Measurements from ENCODE around the gene NPAT. TPM values are rescaled to one million over a fixed set of nuclear protein-coding genes. Genes with fewer than 3 reads are reported as not detected.

The NPAT gene
- total and polyA plus RNA-seq, 9 of the 15 experiments (the other 6 are each of a cell fraction or from before 2014, with no cell fraction given), result 8.8 to 30.0 (median 22.1) TPM

- TF ChIP-seq RAD51 (IDR thresholded peaks at IDR 0.05; ENCODE audit: borderline replicate concordance, low read depth), result peak; percentile 37; the same call in 1 of the 2 replicates
- TF ChIP-seq SMAD4 (CRISPR knock-in tag; conservative IDR thresholded peaks at IDR 0.05), result 0 out of 2 replicates have a peak, but pooled peaks have one; percentile 45
- no peak for TF ChIP-seq ERF (CRISPR knock-in tag; IDR thresholded peaks at IDR 0.05)
- TF ChIP-seq UBTF (IDR thresholded peaks at IDR 0.05; ENCODE audit: borderline replicate concordance in 1 of 2, low read depth in 2 of 2, low read length in 2 of 2), result peak in 1 of 2 experiments; percentile 71; a peak in 1 of 4 replicates
- no peak for TF ChIP-seq WHSC1 (IDR thresholded peaks at IDR 0.05; ENCODE audit: low read length)
- TF ChIP-seq FOSL1 (tag; conservative IDR thresholded peaks at IDR 0.05), result peak; percentile 62; the same call in 1 of the 2 replicates
- no peak for TF ChIP-seq SRSF3 (IDR thresholded peaks at IDR 0.05; ENCODE audit: insufficient read depth, low read length)
- TF ChIP-seq NR4A1 (CRISPR knock-in tag; IDR thresholded peaks at IDR 0.05), result no peak
- peak; percentile 30; the same call in 1 of the 2 replicates for TF ChIP-seq NR4A1 (tag; IDR thresholded peaks at IDR 0.05)
- TF ChIP-seq NR2C1 (IDR thresholded peaks at IDR 0.05), result no peak
- no peak for TF ChIP-seq NR2C1 (tag; IDR thresholded peaks at IDR 0.05)
- TF ChIP-seq REST (IDR thresholded peaks at IDR 0.05; ENCODE audit: borderline replicate concordance), result no peak
- TF ChIP-seq REST (CRISPR knock-in tag; IDR thresholded peaks at IDR 0.05; ENCODE audit: low read depth), result no peak
- no peak for TF ChIP-seq IRF9 (tag; IDR thresholded peaks at IDR 0.05)
- TF ChIP-seq FOXP1 (CRISPR knock-in tag; IDR thresholded peaks at IDR 0.05), result no peak
- no peak for TF ChIP-seq DACH1 (IDR thresholded peaks at IDR 0.05; ENCODE audit: partially characterized antibody)
- peak in 1 of 2 experiments; percentile 26 for TF ChIP-seq NCOA2 (IDR thresholded peaks at IDR 0.05; ENCODE audit: partially characterized antibody in 2 of 2)
Measured at GRCh38 chr11:108223348-108224149, 1.1 kb upstream of the NPAT start (continued).

Measured in K562 (cell line).